Retinal pigment epithelial cell (primary cell): ENCODE results near the gene RALGAPB.

ENCODE experiments used
- DNase-seq: peaks from one replicate; pipeline ENCODE4 v3.0.0-alpha.2; 2010; ENCODE audit warnings: low read depth
- H3K4me3 ChIP-seq: 2 replicates; pipeline ENCODE4 v1.5.1; 2011; ENCODE audit warnings: mild to moderate bottlenecking, low read length, control low read depth, moderate library complexity
- TF ChIP-seq, protein P1 (sequence below): conservative IDR thresholded peaks from 2 replicates; pipeline ENCODE4 v1.5.1; 2011; ENCODE audit warnings: low read depth, low read length, control low read depth, inconsistent platforms

The RALGAPB gene

DNA sequence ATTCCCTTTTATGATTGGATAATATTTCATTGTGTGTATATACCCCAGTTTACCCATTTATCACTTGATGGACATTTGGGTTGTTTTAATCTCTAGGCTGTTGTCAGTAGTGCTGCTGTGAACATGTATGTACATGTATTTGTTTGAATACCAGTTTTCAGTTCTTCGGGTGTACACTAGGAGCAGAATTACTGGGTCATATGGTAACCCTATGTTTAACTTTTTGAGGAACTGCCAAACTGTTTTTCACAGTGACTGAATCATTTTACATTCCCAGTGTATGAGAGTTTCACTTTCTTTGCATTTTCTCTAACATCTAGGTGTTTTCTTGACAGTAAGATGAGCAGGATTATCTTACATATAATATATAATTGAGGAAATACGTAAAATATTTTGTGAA lies 63.7 kb downstream of the RALGAPB start:
- DNase-seq: no peak
- TF ChIP-seq, protein P1, sequence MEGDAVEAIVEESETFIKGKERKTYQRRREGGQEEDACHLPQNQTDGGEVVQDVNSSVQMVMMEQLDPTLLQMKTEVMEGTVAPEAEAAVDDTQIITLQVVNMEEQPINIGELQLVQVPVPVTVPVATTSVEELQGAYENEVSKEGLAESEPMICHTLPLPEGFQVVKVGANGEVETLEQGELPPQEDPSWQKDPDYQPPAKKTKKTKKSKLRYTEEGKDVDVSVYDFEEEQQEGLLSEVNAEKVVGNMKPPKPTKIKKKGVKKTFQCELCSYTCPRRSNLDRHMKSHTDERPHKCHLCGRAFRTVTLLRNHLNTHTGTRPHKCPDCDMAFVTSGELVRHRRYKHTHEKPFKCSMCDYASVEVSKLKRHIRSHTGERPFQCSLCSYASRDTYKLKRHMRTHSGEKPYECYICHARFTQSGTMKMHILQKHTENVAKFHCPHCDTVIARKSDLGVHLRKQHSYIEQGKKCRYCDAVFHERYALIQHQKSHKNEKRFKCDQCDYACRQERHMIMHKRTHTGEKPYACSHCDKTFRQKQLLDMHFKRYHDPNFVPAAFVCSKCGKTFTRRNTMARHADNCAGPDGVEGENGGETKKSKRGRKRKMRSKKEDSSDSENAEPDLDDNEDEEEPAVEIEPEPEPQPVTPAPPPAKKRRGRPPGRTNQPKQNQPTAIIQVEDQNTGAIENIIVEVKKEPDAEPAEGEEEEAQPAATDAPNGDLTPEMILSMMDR: no peak
- no peak overlapping the region for H3K4me3 ChIP-seq

DNA sequence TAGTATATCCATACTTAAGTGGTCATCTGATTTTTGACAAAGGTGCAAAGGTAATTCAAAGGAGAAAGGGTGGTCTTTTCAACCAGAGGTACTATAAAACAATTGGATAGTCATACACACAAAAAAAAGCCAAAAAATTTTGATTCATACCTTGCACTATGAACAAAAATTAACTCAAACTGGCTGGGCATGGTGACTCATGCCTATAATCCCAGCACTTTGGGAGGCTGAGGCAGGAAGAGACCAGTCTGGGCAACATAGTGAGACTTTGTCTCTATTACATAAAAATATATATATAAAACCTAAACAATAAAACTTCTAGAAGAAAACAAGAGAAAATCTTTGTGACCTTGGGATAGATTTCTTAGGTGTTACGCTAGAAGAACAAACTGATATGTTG lies 64.5 kb downstream of the RALGAPB start:
- no peak overlapping the region for H3K4me3 ChIP-seq
- DNase-seq: no peak
- TF ChIP-seq, protein P1: no peak

DNA sequence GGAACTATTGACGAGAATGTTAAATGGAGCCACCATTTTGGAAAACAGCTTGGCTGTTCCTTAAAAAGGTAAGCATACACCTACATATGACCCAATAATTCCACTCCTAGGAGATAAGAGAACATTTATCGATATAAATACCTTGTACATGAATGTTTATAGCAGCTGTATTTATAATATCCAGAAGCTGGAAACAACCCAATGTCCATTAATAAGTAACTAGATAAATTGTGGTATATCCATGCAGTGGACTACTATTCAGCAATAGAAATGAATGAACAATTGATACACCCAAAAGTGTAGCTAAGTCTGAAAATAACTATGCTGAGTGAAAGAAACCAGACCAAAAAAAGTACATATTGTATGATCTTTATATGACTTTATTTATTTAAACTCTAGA lies 66.1 kb downstream of the RALGAPB start:
- TF ChIP-seq, protein P1: no peak
- DNase-seq: no peak
- H3K4me3 ChIP-seq: no peak overlapping the region

DNA sequence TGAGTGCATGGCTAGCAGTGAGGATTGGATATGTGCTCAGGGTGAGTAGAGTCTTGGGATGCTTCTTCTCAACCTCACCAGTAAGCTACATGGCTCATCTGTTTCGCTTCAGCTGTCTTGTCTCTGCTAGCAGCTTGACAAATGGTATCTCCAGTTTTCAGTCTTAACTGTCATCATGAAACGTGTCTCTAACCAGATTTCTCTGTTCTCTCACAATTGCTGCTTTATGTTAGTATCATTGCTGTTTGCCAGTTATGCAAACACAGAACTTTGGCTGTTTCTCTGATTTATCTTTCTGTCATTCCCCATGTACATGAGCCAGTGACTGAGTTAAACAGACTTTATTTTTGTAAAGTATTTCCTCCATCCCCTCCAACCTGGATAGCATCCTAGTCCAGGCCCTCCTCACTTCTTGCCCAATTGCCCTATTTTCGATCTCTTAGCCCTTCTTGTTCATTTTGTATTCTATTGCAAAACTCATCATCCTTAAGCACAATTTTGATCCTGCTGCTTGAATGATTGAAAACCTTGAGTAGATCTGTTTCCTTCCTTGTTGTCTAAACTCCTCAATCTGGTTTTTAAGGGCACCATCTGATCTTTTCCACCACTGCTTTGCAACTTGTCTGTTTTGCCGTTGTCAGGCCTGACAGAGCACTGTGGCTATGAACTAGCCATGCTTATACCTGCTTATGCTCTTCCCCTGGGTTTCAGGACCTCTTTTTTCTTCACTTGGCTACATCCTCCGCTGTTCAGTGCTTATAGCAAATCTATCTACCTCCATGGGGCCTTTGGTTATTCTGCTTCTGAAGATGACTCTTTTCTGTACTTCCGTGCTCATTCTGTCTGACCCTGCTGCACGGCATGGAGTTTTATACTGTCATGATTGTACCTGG lies 70.6 kb downstream of the RALGAPB start:
- H3K4me3 ChIP-seq: no peak overlapping the region
- TF ChIP-seq, protein P1: no peak
- DNase-seq: no peak

DNA sequence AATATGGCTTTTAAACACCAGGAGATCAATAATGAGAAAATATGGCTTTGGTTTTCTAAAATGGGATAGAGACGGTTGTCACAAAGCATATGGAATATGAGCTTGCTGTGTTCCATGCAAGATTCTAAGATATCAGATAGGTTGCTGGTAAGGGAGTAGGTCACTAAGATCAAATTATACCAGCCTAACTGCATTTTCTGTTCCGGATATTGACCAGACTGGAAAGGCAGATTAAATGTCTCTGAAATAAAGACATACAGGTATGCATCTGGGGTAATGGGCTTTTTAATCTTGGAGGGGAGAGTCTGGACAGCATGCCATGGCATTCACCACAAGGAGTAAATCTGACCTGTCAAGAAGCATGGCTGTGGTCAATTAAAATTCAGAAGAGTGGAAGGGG lies 73.1 kb downstream of the RALGAPB start:
- H3K4me3 ChIP-seq: no peak overlapping the region
- TF ChIP-seq, protein P1: no peak
- no peak for DNase-seq

DNA sequence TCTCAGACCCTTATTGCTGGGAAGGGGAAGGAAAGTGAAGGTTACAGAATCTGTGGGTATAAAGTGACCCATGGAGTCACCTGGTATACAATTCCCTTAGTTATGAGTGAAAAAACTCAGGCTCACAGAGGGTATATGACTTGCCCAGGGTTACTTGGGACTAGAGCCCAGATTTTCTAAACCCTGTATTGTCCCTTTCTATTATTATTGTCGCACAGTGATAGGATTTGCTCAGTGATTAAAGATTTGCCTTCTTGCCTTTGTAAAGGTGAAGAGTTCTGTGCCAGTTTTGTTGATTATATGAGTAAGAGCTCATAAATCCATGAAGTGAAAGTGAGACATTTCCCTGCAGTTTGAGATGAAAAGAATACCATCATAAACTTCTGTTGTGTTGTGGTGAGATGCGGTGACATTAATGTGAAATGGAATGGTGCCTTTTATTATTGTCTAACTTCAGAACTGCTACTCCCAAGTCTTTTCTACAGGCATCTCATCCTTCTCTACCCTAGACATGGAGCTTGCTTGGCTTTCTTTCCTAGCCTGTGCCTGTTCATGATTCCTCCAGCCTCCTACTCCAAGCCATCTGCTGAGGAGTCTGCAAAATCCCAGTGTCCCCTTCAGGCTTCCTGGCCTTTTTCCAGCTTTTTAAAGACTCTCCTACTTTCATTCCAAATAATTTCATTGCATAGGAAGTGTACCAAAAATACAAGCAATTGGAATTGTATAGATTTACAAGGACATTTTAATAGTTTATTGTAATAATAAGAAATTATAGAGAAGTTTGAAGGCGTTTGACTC lies 74.8 kb downstream of the RALGAPB start:
- H3K4me3 ChIP-seq: no peak overlapping the region
- no peak for DNase-seq
- TF ChIP-seq, protein P1: no peak
